Tibial artery (tissue), 4 donors: ENCODE measurements around the gene MAPKAP1.

Experiments used
- DNase-seq, 2 donors: peaks; one replicate each; pipeline ENCODE4 v3.0.0-alpha.2; 2019
- H3K27ac ChIP-seq, 2 donors: fragments of 200-600 bp; sonication (generic) in 1 of 2; 1 replicate in 1 of 2; 2 replicates in 1 of 2; pipeline ENCODE4 v1.5.1; 2018 to 2019; ENCODE audit warnings: mild to moderate bottlenecking in 1 of 2
- H3K27me3 ChIP-seq, 2 donors: fragments of 200-600 bp; sonication (generic) in 1 of 2; one replicate each; pipeline versions ENCODE4 v1.5.1 to v1.6.0; 2016 to 2019
- H3K36me3 ChIP-seq, 3 donors: fragments of 200-600 bp; sonication (generic) in 2 of 3; one replicate each; pipeline ENCODE4 v1.5.1; 2016 to 2019; ENCODE audit warnings: mild to moderate bottlenecking in 2 of 3
- H3K4me1 ChIP-seq, 4 donors: fragments of 200-600 bp; sonication (generic) in 2 of 4; 1 replicate in 3 of 4; 2 replicates in 1 of 4; pipeline ENCODE4 v1.5.1; 2016 to 2019
- H3K4me3 ChIP-seq, 2 donors: fragments of 200-600 bp; sonication (generic) in 1 of 2; 1 replicate in 1 of 2; 2 replicates in 1 of 2; pipeline ENCODE4 v1.5.1; 2018 to 2019; ENCODE audit warnings: mild to moderate bottlenecking in 2 of 2
- H3K9me3 ChIP-seq, 3 donors: fragments of 200-600 bp; sonication (generic) in 1 of 3; one replicate each; pipeline ENCODE4 v1.5.1; 2016 to 2019
- intact Hi-C: fragments of 100-400 bp; cut with DNase I; formaldehyde crosslinking; loops from one replicate; pipeline ENCODE4 v1.15.0; 2023; ENCODE audit warnings: low total_unique reads
- TF ChIP-seq, protein P1 (sequence below), 2 experiments: fragments of 200-600 bp in 1 of 2; fragments of 450-650 bp in 1 of 2; IDR thresholded peaks; one replicate each; pipeline ENCODE4 v1.5.1; 2017 to 2019; ENCODE audit warnings: antibody characterized with exemption in 2 of 2, mild to moderate bottlenecking in 1 of 2, moderate library complexity in 1 of 2

Gene MAPKAP1

DNA sequence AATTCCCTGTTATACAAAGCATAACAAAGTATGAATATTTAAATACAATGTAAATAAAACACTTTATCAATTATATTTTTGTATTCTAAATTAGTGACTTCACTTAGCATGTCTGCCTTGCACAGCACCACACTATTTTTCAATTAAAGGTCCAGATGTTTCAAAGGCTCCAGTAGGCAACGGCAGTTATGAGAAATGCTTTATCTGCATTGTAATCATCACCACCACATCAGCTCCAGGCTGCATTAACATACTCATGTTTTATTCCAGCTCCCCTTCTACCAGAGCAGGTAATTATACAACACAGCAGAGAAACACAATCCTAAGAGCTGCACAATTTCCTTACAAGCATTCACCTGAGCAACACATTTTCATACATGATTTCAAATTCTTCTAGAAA is 102.8 kb downstream of the MAPKAP1 start:
- no peaks in the 10 kb centered on the region for H3K36me3 ChIP-seq
- no peaks in the 10 kb centered on the region for H3K9me3 ChIP-seq
- TF ChIP-seq, protein P1, sequence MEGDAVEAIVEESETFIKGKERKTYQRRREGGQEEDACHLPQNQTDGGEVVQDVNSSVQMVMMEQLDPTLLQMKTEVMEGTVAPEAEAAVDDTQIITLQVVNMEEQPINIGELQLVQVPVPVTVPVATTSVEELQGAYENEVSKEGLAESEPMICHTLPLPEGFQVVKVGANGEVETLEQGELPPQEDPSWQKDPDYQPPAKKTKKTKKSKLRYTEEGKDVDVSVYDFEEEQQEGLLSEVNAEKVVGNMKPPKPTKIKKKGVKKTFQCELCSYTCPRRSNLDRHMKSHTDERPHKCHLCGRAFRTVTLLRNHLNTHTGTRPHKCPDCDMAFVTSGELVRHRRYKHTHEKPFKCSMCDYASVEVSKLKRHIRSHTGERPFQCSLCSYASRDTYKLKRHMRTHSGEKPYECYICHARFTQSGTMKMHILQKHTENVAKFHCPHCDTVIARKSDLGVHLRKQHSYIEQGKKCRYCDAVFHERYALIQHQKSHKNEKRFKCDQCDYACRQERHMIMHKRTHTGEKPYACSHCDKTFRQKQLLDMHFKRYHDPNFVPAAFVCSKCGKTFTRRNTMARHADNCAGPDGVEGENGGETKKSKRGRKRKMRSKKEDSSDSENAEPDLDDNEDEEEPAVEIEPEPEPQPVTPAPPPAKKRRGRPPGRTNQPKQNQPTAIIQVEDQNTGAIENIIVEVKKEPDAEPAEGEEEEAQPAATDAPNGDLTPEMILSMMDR (IDR thresholded peaks at IDR 0.05): no peak
- H3K27me3 ChIP-seq: no peaks in the 10 kb centered on the region
- no peak overlapping the region for H3K4me3 ChIP-seq
- DNase-seq: no peak
- H3K4me1 ChIP-seq: no peaks in the 10 kb centered on the region
- intact Hi-C loops: no loop called here
- H3K27ac ChIP-seq: no peak overlapping the region

DNA sequence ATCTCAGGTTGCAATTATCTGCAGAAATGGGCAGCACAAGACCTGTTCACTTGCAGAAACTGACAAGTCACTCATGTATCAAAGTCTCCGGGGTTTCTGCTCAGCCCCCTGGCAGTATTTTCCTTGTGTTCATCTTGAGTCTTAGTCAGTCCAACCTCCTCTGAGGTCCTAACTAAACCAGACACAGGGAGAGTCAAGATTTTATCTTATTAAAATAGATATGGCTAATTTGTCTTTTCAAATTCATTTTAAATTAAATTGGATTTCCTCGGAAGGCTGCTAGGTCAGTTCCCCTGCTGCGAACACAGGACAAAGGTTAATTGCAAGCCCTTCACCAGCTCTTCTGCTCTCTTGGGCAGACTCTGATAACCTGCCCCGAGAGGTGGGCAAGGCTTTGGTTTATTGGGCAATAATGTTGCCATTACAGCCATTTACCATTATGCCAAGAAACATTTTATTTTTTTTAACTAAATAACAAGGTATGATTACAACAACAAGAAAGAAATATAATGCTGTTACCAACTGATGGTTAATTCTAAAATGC is 103.5 kb downstream of the MAPKAP1 start:
- Histone ChIP-seq H3K4me3 (no peak overlapping the region), H3K9me3 (no peaks in the 10 kb centered on the region), H3K27me3 (no peaks in the 10 kb centered on the region), H3K4me1 (no peaks in the 10 kb centered on the region), H3K36me3 (no peaks in the 10 kb centered on the region), H3K27ac (no peak overlapping the region)
- intact Hi-C loops: no loop called here
- TF ChIP-seq, protein P1 (IDR thresholded peaks at IDR 0.05): no peak
- no peak for DNase-seq

DNA sequence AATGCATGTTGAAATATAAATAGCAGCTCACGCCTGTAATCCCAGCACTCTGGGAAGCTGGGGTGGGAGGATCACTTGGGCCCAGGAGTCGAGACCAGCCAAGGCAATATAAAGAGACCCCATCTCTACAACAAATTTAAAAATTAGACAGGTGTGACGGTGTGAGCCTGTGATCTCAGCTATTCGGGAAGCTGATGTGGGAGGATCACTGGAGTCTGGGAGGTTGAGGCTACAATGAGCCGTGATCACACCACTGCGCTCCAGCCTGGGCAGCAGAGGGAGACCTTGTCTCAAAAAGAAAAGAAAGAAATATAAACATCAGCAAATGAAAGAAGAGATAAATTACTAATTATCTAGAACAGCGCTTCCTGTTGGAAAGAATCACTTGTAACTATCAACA is 105.0 kb downstream of the MAPKAP1 start:
- intact Hi-C loops: no loop called here
- H3K4me1 ChIP-seq: no peaks in the 10 kb centered on the region
- H3K36me3 ChIP-seq: no peaks in the 10 kb centered on the region

DNA sequence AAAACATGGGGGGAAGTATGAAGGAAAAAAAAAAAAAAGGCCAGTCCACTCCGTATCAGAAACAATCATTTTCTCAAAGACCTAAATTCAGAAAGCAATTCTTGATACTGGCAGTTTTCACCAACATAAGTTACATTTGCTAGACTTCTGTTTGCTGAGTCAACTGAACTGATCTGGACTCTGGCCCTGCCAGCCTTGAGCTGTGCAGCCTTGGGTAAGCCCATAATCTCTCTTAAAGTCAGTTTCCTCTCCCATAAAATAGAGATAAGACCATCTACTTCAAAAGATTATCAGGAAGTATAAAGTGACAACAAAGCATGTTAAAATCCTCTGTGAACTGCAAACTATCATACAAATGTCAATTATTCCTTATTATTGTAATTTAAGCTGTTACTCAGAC is 106.8 kb downstream of the MAPKAP1 start:
- TF ChIP-seq, protein P1 (IDR thresholded peaks at IDR 0.05): no peak
- no peak overlapping the region for H3K4me3 ChIP-seq
- no peak for DNase-seq
- H3K27ac ChIP-seq: no peak overlapping the region
- H3K4me1 ChIP-seq: no peaks in the 10 kb centered on the region
- H3K36me3 ChIP-seq: no peaks in the 10 kb centered on the region
- no peaks in the 10 kb centered on the region for H3K9me3 ChIP-seq
- intact Hi-C loops: no loop called here
- no peaks in the 10 kb centered on the region for H3K27me3 ChIP-seq

More for the DNA sequence above, 105.0 kb downstream of the MAPKAP1 start:
- Histone ChIP-seq H3K4me3 (no peak overlapping the region), H3K27ac (no peak overlapping the region), H3K27me3 (no peaks in the 10 kb centered on the region), H3K9me3 (no peaks in the 10 kb centered on the region)
- TF ChIP-seq, protein P1 (IDR thresholded peaks at IDR 0.05): no peak
- DNase-seq: no peak

DNA sequence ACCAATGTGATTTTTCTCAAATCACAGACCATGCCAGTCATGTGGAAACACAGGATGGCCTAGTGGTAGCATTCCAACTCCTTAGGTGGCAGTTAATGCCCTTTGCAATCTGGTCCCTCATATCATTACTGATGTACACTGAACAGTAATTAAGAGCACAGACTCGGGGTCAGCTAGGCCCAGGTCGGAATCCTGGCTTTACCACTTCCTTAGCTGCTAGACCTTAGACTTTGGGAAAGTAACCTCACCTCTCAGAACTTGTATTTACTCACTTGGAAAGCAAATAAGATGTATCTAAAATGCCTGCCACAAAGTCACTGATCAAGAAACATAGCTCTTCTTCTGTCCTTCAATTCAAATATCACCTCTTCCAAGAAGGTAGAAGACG is 112.8 kb downstream of the MAPKAP1 start:
- no peaks in the 10 kb centered on the region for H3K36me3 ChIP-seq
- no peak overlapping the region for H3K27ac ChIP-seq
- H3K9me3 ChIP-seq: no peaks in the 10 kb centered on the region
- TF ChIP-seq, protein P1 (IDR thresholded peaks at IDR 0.05): no peak
- H3K4me3 ChIP-seq: no peak overlapping the region
- intact Hi-C loops: no loop called here
- no peaks in the 10 kb centered on the region for H3K4me1 ChIP-seq
- H3K27me3 ChIP-seq: no peaks in the 10 kb centered on the region
- no peak for DNase-seq
